H1 (cell line): ENCODE results near the gene TMEM209. TPM values are rescaled to one million over a fixed set of nuclear protein-coding genes. Genes with fewer than 3 reads are reported as not detected.

Experiments
- CTCF ChIA-PET: fragments of 300-600 bp; sonication (Branson Sonifier 250); formaldehyde crosslinking; loops from one replicate; lab custom pipeline; 2021; ENCODE audit not compliant: partially characterized antibody; lab: Charles Lee
- POLR2A ChIA-PET: fragments of 300-600 bp; sonication (Branson Sonifier 250); formaldehyde crosslinking; loops from one replicate; lab custom pipeline; 2021; ENCODE audit warnings: inconsistent platforms; ENCODE audit not compliant: partially characterized antibody; lab: Charles Lee
- DNase-seq, 2 experiments: peaks; one replicate each; pipeline versions ENCODE4 v3.0.0 to v3.0.0-alpha.2; 2010 to 2022; ENCODE audit warnings: low spot score in 2 of 2, low read depth in 1 of 2, mixed read lengths in 1 of 2
- FAIRE-seq: peaks from 2 replicates; lab custom pipeline; 2011; peaks lifted over from hg19 to GRCh38; lab: Jason Lieb, UNC
- H2AFZ ChIP-seq: 2 replicates; pipeline ENCODE4 v1.8.1; 2012; ENCODE audit warnings: low read length, inconsistent platforms
- H2AK5ac ChIP-seq: 2 replicates; pipeline ENCODE4 v1.6.1; 2013; ENCODE audit warnings: low read depth, low read length
- H2BK120ac ChIP-seq: replicated peaks from 2 replicates; pipeline ENCODE3; 2013; ENCODE audit warnings: low read depth, low read length, inconsistent platforms
- H2BK12ac ChIP-seq: 2 replicates; pipeline ENCODE4 v1.6.1; 2013; ENCODE audit warnings: low read depth, low read length
- H2BK15ac ChIP-seq: 2 replicates; pipeline ENCODE4 v1.6.1; 2013; ENCODE audit warnings: low read length
- H2BK20ac ChIP-seq: 2 replicates; pipeline ENCODE4 v1.6.1; 2013; ENCODE audit warnings: low read length
- H2BK5ac ChIP-seq: 2 replicates; pipeline ENCODE4 v1.6.1; 2013; ENCODE audit warnings: low read depth, low read length
- H3K14ac ChIP-seq: 2 replicates; pipeline ENCODE4 v1.6.1; 2013; ENCODE audit warnings: inconsistent platforms; ENCODE audit not compliant: insufficient read length
- H3K18ac ChIP-seq: 2 replicates; pipeline ENCODE4 v1.6.1; 2013; ENCODE audit warnings: low read length; ENCODE audit errors: extremely low read depth
- H3K23ac ChIP-seq: 2 replicates; pipeline ENCODE4 v1.6.1; 2013; ENCODE audit warnings: inconsistent platforms; ENCODE audit not compliant: insufficient read length
- H3K23me2 ChIP-seq: 2 replicates; pipeline ENCODE4 v1.6.1; 2013; ENCODE audit warnings: low read depth, low read length
- H3K27ac ChIP-seq: 2 replicates; pipeline ENCODE4 v1.6.1; 2011; ENCODE audit warnings: low read depth, low read length, inconsistent platforms
- H3K27me3 ChIP-seq, 4 experiments: replicated peaks in 1 of 4; 1 replicate in 1 of 4; 2 replicates in 3 of 4; pipeline versions ENCODE4 v1.6.1 to v1.8.1; 2011 to 2013; ENCODE audit warnings: low read length in 3 of 4, mild to moderate bottlenecking in 3 of 4, inconsistent platforms in 2 of 4, mixed read lengths in 2 of 4, moderate library complexity in 1 of 4; ENCODE audit not compliant: control insufficient read depth in 3 of 4, insufficient read depth in 3 of 4; ENCODE audit errors: extremely low read depth in 1 of 4
- H3K36me3 ChIP-seq, 4 experiments: 2 replicates each; pipeline versions ENCODE4 v1.6.1 to v1.8.1; 2011 to 2013; ENCODE audit warnings: mild to moderate bottlenecking in 4 of 4, low read length in 3 of 4, moderate library complexity in 2 of 4, control low read depth in 1 of 4, inconsistent platforms in 1 of 4; ENCODE audit not compliant: insufficient read depth in 4 of 4, control insufficient read depth in 2 of 4
- H3K4ac ChIP-seq: replicated peaks from 2 replicates; pipeline ENCODE3; 2013; ENCODE audit warnings: low read length, low read depth, mixed read lengths, inconsistent platforms; ENCODE audit not compliant: insufficient read length
- H3K4me1 ChIP-seq, 4 experiments: replicated peaks in 1 of 4; 1 replicate in 1 of 4; 2 replicates in 3 of 4; pipeline versions ENCODE4 v1.6.1 to v1.8.1; 2011 to 2013; ENCODE audit warnings: low read length in 3 of 4, inconsistent platforms in 2 of 4, mixed read lengths in 1 of 4; ENCODE audit not compliant: insufficient read depth in 4 of 4, control insufficient read depth in 3 of 4
- H3K4me2 ChIP-seq, 2 experiments: 2 replicates each; pipeline versions ENCODE4 v1.6.1 to v1.8.1; 2011 to 2013; ENCODE audit warnings: low read depth in 2 of 2, low read length in 2 of 2, control low read depth in 1 of 2, inconsistent platforms in 1 of 2, mild to moderate bottlenecking in 1 of 2; ENCODE audit not compliant: insufficient read depth in 1 of 2
- H3K4me3 ChIP-seq, 4 experiments: fragments of 200-600, 300-600 bp in 1 of 4; sonication (generic), shearing (Covaris generic), sonication (Bioruptor Twin) in 1 of 4; 2 replicates each; pipeline versions ENCODE4 v1.5.1 to v1.8.1; 2011 to 2016; ENCODE audit warnings: low read length in 4 of 4, low read depth in 3 of 4, control low read depth in 2 of 4, inconsistent platforms in 2 of 4, mild to moderate bottlenecking in 2 of 4, mixed read lengths in 1 of 4, moderate library complexity in 1 of 4; ENCODE audit not compliant: insufficient read depth in 2 of 4; ENCODE audit errors: extremely low read depth in 1 of 4
- H3K56ac ChIP-seq: replicated peaks from 2 replicates; pipeline ENCODE3; 2013; ENCODE audit warnings: low read depth, mild to moderate bottlenecking, mixed read lengths, low read length, inconsistent platforms; ENCODE audit not compliant: insufficient read length
- H3K79me1 ChIP-seq: 2 replicates; pipeline ENCODE4 v1.6.1; 2013; ENCODE audit warnings: low read depth, low read length, control low read depth
- H3K79me2 ChIP-seq, 2 experiments: 2 replicates each; pipeline versions ENCODE4 v1.6.1 to v1.8.1; 2012 to 2013; ENCODE audit warnings: low read length in 2 of 2, mild to moderate bottlenecking in 2 of 2, inconsistent platforms in 1 of 2; ENCODE audit not compliant: insufficient read depth in 2 of 2, control insufficient read depth in 1 of 2
- H3K9ac ChIP-seq, 4 experiments: replicated peaks in 1 of 4; 1 replicate in 1 of 4; 2 replicates in 3 of 4; pipeline versions ENCODE4 v1.6.1 to v1.8.1; 2011 to 2013; ENCODE audit warnings: low read depth in 3 of 4, low read length in 3 of 4, control low read depth in 2 of 4, mild to moderate bottlenecking in 2 of 4, moderate library complexity in 2 of 4, inconsistent platforms in 1 of 4; ENCODE audit errors: extremely low read depth in 1 of 4
- H3K9me3 ChIP-seq, 2 experiments: 2 replicates each; pipeline versions ENCODE4 v1.6.1 to v1.8.1; 2012 to 2013; ENCODE audit warnings: mild to moderate bottlenecking in 2 of 2, moderate library complexity in 2 of 2, control low read depth in 1 of 2, inconsistent platforms in 1 of 2, low read depth in 1 of 2, low read length in 1 of 2, mixed read lengths in 1 of 2; ENCODE audit not compliant: insufficient read depth in 2 of 2
- H4K20me1 ChIP-seq, 2 experiments: replicated peaks in 1 of 2; 2 replicates each; pipeline versions ENCODE3 to v1.8.1; 2011 to 2013; ENCODE audit warnings: inconsistent platforms in 2 of 2, low read length in 2 of 2, mild to moderate bottlenecking in 1 of 2; ENCODE audit not compliant: insufficient read depth in 2 of 2, control insufficient read depth in 1 of 2
- H4K5ac ChIP-seq: 2 replicates; pipeline ENCODE4 v1.6.1; 2013; ENCODE audit warnings: low read length, low read depth, mixed read lengths, inconsistent platforms; ENCODE audit not compliant: insufficient read length
- H4K8ac ChIP-seq: 2 replicates; pipeline ENCODE4 v1.8.0; 2013; ENCODE audit warnings: mild to moderate bottlenecking, moderate library complexity, low read length, inconsistent platforms; ENCODE audit not compliant: insufficient read depth; ENCODE audit errors: extremely low read depth
- H4K91ac ChIP-seq: replicated peaks from 2 replicates; pipeline ENCODE3; 2013; ENCODE audit warnings: low read length, mixed read lengths, inconsistent platforms; ENCODE audit not compliant: insufficient read length
- BACH1 ChIP-seq: IDR thresholded peaks from 2 replicates; pipeline ENCODE4 v1.6.1; 2012; ENCODE audit warnings: low read length, improper control_type of control experiment
- CHD2 ChIP-seq: IDR thresholded peaks from 2 replicates; pipeline ENCODE4 v1.6.1; 2012; ENCODE audit warnings: low read length, improper control_type of control experiment
- KDM5A ChIP-seq: fragments of 200-600 bp; IDR thresholded peaks from 2 replicates; pipeline ENCODE4 v1.7.1; 2012; ENCODE audit warnings: mild to moderate bottlenecking, low read length, inconsistent platforms, mixed read lengths
- POU5F1 ChIP-seq: IDR thresholded peaks from 2 replicates; pipeline ENCODE4 v1.6.1; 2011; ENCODE audit warnings: low read depth, mild to moderate bottlenecking, low read length, moderate library complexity
- WGBS, 2 experiments: shearing (Covaris generic) in 1 of 2; methylation state at CpG; one replicate each; pipeline versions ENCODE4 v1.1.6 to v1.1.7; 2013 to 2015; ENCODE audit warnings: low lambda C conversion rate in 2 of 2, mixed read lengths in 2 of 2, inconsistent platforms in 1 of 2, low coverage in 1 of 2, missing lambda C conversion rate in 1 of 2; ENCODE audit not compliant: insufficient replicate concordance in 2 of 2, insufficient coverage in 1 of 2, insufficient read length in 1 of 2; ENCODE audit errors: extremely low coverage in 1 of 2, missing lambda C conversion rate in 1 of 2; 5-methylcytosine and 5-hydroxymethylcytosine counted together
- polyA plus RNA-seq, 7 experiments: library from polyadenylated mRNA; depleted of rRNA in 3 of 7; stranded (reverse) in 5 of 7; unstranded in 2 of 7; fragments of >200 nt in 5 of 7; fragments of 200-250 nt in 2 of 7; gene quantifications; 1 replicate in 5 of 7; 2 replicates in 1 of 7; 4 replicates in 1 of 7; pipeline versions ENCODE4 v1.2.1 to v1.2.3, GENCODE V29; 2011 to 2013; ENCODE audit warnings: missing spikeins in 2 of 7, mixed read lengths in 2 of 7
- total RNA-seq: library from RNA; stranded (reverse); fragmentation: NEBNext Ultra II Directional; extraction: Animal tissue kit (Norgen Biotek cat#: 25700); gene quantifications from 2 replicates; pipeline ENCODE4 v1.2.1, GENCODE V29; 2021
- TF ChIP-seq, protein P1 (sequence below): IDR thresholded peaks from 2 replicates; pipeline ENCODE4 v1.6.1; 2012; ENCODE audit warnings: inconsistent platforms

Gene TMEM209
- total and polyA plus RNA-seq, 2 of the 8 experiments (the other 6 are each of a cell fraction or from before 2014, with no cell fraction given): 28.5 to 30.5 TPM

DNA sequence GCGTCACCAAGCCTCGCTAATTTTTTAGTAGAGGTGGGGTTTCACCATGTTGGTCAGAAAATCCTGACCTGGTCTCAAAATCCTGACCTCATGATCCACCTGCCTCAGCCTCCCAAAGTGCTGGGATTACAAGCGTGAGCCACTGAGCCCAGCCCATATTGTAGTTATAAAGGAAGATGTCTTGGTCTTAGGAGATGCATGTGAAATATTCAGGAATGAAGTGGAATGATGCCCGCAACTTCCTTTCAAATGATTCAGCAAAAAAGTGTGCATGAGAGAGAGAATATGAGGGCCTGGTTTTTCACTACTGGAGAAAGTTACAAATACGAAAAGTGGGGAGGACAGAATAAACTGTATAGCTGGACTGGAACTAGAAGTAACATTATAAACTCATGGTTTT lies 15.9 kb downstream of the TMEM209 start:
- Histone ChIP-seq H3K36me3 (peaks cover 2 to 40% (median 16%) of the 10 kb centered on the region in 4 experiments; a peak in 7 of 8 replicates), H3K9me3 (no peaks in the 10 kb centered on the region), H3K79me1 (no peaks in the 10 kb centered on the region), H3K9ac (no peak overlapping the region), H3K4ac (no peak overlapping the region), H3K23me2 (no peaks in the 10 kb centered on the region), H4K20me1 (no peaks in the 10 kb centered on the region), H3K56ac (no peak overlapping the region), H2BK5ac (no peak overlapping the region), H3K79me2 (no peaks in the 10 kb centered on the region), H3K27me3 (peaks cover 0 to 1% (median 0%) of the 10 kb centered on the region in 4 experiments; a peak in 1 of 7 replicates), H2BK20ac (no peak overlapping the region), H3K27ac (no peak overlapping the region), H3K23ac (no peak overlapping the region), H2BK120ac (no peak overlapping the region), H2AK5ac (no peak overlapping the region), H2BK15ac (no peak overlapping the region), H2BK12ac (no peak overlapping the region), H3K4me2 (no peak overlapping the region), H4K91ac (no peak overlapping the region), H4K5ac (no peak overlapping the region), H3K4me3 (no peak overlapping the region), H4K8ac (no peak overlapping the region), H2AFZ (no peak overlapping the region), H3K18ac (no peak overlapping the region), H3K14ac (no peak overlapping the region), H3K4me1 (no peaks in the 10 kb centered on the region)
- FAIRE-seq (no peak), DNase-seq (no peak)
- CTCF ChIA-PET: interaction anchor here (0.9 to 1.3 kb wide), 2 partner anchors 50 to 105 kb away, joined by 3 to 5 read pairs; no protein-coding TSS in a partner anchor
- POLR2A ChIA-PET: interaction anchor here (1.2 kb wide), 1 partner anchor 16 kb away, joined by 3 read pairs; no protein-coding TSS in a partner anchor
- 84% methylated on average over 5 of the region's 5 CpGs; no CpG with 5 or more reads in 1 of the 2 experiments for WGBS, 2 experiments
- TF ChIP-seq KDM5A (no peak), CHD2 (no peak), BACH1 (no peak), POU5F1 (no peak)
- TF ChIP-seq, protein P1, sequence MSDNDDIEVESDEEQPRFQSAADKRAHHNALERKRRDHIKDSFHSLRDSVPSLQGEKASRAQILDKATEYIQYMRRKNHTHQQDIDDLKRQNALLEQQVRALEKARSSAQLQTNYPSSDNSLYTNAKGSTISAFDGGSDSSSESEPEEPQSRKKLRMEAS: no peak
